Measurements from ENCODE around the gene RHOF.
"Not testable (repeated sequence)": the region's sequence is repeated elsewhere in the genome, so short reads cannot be mapped to it uniquely, and the experiment has no call there.

The RHOF gene

DNA sequence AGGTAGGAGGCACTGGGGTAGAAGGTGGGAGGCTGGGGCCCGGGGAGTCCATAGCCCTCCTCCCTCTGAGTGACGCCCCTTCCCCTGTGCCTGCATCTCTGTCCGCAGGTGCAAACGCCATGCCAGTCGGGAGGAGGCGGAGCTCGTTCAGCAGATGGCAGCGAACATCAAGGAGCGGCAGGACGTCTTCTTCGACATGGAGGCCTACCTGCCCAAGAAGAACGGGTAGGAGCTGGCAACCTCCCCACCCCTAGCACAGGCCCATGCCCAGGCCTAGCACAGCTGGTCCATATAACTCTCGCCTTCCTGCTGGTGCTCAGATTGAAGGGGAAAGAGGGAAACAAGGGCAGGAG lies 45.3 kb downstream of the RHOF start:
- DNase-seq (ENCODE audit: low spot score) = peak; percentile 65

- DNase-seq (ENCODE audit: low spot score) = not testable (repeated sequence)
These were observed 47.9 kb downstream of the RHOF start for GRCh38 chr12:121745545-121745944.

DNA sequence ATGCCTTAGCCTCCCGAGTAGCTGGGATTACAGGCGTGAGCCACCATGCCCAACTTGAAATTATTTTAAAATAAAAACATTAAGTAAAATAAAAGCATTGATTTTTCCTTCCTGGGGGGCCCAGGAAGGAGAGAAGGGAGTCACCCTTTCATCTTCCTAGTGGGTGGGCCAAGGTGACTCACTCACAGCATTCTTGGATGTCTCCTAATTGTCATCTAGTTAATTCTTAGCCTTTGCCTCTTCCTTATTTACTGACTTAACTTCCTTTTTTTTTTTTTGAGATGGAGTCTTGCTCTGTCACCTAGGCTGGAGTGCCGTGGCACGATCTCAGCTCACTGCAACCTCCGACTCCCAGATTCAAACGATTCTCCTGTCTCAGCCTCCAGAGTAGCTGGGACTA lies 51.7 kb downstream of the RHOF start:
- DNase-seq (ENCODE audit: low spot score) = no peak

DNA sequence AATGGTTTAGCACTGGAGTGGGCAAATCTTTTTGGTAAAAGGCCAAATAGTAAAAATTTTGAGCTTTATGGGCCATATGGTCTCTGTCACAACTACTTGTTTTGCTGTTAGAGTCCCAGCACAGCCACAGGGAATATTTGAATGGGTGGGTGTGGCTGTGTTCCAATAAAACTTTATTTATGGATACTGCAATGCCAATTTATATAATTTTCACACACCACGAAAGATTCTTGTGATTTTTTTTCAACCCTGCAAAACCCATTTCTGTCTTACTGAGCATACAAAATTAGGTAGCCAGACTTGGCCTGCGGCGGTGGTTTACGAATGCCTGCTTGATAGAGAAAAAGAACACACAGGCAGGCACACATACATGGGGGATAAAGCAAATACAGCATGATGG lies 52.6 kb downstream of the RHOF start:
- DNase-seq (ENCODE audit: low spot score) = no peak

DNA sequence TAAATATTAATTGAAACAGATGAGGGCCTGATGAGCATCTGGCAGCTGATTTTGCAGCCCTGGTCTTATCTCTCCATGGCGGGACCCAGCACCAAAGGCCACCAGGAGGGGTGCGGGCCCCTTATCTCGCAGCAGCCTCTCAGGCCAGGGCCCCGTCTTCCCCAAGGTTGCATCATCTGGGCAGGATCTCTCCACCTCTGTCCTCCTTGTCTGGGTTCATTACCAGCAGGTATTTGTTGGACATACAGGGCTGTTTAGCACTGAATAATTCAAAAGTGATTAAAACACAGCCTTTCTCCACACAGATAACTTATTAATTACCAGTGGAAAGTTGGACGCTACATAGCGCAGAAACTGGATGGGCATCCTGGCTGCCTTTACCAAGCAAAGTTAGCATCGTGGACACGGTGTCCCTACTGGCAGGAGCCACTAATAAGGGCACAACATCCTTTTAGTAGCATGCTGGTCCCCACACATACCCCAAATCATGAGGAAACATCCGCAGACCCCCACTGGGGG lies 55.1 kb downstream of the RHOF start:
- no peak for DNase-seq (ENCODE audit: low spot score)

DNA sequence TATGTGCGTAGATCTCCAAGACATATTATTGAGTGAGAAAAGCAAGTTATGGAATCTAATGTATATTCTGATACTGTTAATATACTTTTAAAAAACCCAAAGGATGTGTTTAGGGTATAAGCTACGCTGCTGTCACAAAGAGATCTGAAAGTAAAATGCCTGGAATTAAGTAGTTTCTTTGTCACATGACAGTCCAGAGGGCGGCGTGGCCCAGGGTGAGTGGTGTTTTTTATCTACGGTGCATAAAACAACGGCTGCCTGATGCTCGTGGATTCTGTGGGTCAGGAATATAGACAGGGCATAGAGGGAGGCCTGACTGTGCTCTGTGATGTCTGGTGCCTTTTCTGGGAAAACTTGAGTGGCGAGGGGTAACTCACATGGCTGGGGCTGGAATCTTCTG lies 59.6 kb downstream of the RHOF start:
- DNase-seq (ENCODE audit: low spot score) = no peak

GRCh38 chr12:121731473-121731872 lies 62.0 kb downstream of the RHOF start:
- DNase-seq (ENCODE audit: low spot score) = no peak

DNA sequence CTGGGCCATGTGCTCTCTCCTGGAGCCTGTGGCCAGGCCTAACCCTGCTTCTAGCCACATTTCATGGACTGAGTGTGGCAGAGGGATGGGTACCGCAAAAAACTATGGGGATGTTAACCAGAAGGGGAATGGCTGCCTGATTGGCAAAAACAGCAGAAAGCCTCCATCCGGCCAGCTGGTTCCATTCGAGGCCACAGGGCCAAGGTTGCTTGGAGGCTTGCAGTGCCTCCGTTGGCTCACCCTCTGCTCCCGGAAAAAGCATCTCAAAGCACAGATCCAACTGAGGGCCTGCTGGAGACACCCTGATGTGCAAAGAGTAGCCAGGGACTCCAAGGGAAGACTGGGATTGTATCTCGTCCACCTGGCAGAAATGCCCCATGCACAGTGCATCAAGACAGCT lies 64.5 kb downstream of the RHOF start:
- DNase-seq (ENCODE audit: low spot score) = no peak
